Measurements from ENCODE around the gene FRMD3. TPM values are rescaled to one million over a fixed set of nuclear protein-coding genes. Genes with fewer than 3 reads are reported as not detected.

The FRMD3 gene
- total RNA-seq, 1 donor from 2014 or later = 38.1 TPM

DNA sequence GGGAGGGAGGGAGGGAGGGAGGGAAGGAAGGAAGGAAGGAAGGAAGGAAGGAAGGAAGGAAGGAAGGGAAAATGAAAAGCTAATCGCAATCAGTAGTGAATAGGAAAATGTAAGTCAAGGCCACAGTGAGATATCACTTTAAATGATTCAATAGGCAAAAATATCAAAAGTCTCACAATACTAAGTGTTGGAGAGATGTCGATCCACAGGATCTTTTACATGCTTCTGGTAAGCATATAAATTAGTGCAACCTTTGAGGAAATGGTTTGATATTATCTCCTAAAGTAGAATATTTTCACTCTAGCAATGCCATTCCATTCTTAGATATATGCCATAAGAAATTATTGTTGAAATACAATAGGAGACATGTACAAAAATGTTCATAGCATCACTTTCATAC, 58.4 kb downstream of the FRMD3 start:
- ATAC-seq (no peak), DNase-seq (ENCODE audit: low spot score) (no peak)
- intact Hi-C loops (cut with DNase I) = no loop called here

- ATAC-seq = no peak
- intact Hi-C loops (cut with DNase I) = no loop called here
- DNase-seq (ENCODE audit: low spot score) = no peak
These were observed 60.6 kb downstream of the FRMD3 start for GRCh38 chr9:83477571-83477970.

DNA sequence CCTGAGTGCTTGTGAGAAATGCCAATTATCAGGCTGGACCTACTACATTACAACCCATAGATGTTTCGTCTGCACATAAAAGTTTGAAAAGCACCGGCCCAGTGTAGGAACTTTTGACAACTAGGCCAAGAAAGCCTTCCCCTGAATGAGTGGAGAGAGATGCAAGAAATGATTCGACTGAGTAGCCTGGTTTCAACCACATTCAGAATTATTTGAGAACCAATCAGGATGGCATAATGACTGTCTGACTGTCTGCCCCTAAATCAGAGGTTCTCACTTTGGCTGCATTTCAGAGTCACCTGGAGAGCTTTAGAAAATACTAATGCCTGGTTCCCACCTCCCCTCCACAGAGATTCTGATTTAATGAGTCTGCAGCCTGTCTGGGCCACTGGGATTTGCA, 61.1 kb downstream of the FRMD3 start:
- DNase-seq (ENCODE audit: low spot score) (no peak), ATAC-seq (no peak)
- intact Hi-C loops (cut with DNase I) = no loop called here

GRCh38 chr9:83476513-83476912, 61.7 kb downstream of the FRMD3 start:
- intact Hi-C loops (cut with DNase I) = no loop called here
- ATAC-seq (no peak), DNase-seq (ENCODE audit: low spot score) (no peak)

GRCh38 chr9:83475741-83476140, 62.5 kb downstream of the FRMD3 start:
- no peak for DNase-seq (ENCODE audit: low spot score)
- intact Hi-C loops (cut with DNase I) = no loop called here
- no peak for ATAC-seq

DNA sequence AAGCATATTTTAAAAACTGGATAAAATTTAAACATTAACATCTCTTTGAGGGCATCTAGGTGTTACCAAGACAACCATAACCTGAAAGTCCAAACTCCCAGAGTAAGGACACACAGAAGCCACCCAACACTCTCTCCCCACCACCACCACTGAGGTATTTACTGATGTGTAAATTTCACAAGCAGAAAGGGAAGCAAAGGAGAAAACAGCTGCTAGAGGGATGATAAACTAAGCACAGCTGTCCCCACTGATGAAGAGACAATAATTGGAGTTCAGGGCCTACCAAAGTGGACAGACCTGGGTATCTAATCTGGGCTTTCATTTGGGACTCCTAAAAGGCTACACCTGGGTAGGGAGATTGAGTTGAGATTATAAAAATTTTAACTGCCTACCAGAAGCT, 63.6 kb downstream of the FRMD3 start:
- no peak for DNase-seq (ENCODE audit: low spot score)
- intact Hi-C loops (cut with DNase I) = no loop called here
- ATAC-seq = no peak

DNA sequence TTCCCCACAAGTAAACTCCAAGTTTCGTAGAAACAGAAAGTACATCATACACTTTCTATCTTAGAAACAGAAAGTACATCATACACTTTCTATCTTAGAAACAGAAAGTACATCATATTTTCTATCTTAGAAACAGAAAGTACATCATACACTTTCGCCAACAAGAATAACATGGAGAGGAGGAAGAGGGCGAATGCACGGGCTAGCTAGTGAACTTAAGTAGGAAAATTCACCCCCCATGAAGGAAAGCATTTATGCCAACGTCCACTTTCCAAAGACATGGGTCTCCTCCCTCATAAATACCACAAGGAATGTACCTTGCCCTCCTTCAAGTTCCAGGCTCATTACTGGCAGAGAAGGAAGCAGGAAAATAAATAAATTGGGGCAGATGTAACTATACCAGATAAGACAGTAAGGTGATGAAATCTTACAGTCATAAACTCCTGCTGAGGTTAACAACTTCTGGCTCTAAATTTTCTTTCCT, 64.7 kb downstream of the FRMD3 start:
- DNase-seq (ENCODE audit: low spot score) (no peak), ATAC-seq (no peak)
- intact Hi-C loops (cut with DNase I) = no loop called here

- intact Hi-C loops (cut with DNase I) = no loop called here
- DNase-seq (ENCODE audit: low spot score) = no peak
- ATAC-seq = peak; percentile 44
These were observed 65.4 kb downstream of the FRMD3 start for GRCh38 chr9:83472764-83473163.

GRCh38 chr9:83472221-83472665, 66.0 kb downstream of the FRMD3 start:
- ATAC-seq (no peak), DNase-seq (ENCODE audit: low spot score) (no peak)
- intact Hi-C loops (cut with DNase I) = no loop called here

DNA sequence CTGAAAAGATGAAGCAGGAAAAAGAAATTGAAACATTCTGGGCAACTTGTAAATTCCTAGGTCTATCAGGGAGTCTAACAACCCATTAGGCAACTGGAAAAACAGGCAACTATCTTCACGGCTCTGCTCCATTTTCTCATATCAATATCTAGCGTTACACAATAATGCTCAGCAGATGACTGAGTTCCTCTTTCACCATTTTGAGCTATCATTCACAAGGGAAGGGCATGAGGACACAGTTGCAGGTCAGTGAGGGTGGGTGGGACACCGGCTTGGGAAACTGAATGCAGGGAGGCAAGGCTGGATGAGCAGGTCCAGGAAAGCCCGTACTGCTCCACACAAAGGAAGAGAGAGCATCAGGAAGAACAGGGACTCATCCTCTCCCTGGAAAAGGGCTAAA, 67.0 kb downstream of the FRMD3 start:
- intact Hi-C loops (cut with DNase I) = no loop called here
- ATAC-seq (peak; percentile 19), DNase-seq (ENCODE audit: low spot score) (no peak)

GRCh38 chr9:83469722-83470121, 68.5 kb downstream of the FRMD3 start:
- DNase-seq (ENCODE audit: low spot score) (no peak), ATAC-seq (no peak)
- intact Hi-C loops (cut with DNase I) = no loop called here

GRCh38 chr9:83468821-83469220, 69.4 kb downstream of the FRMD3 start:
- ATAC-seq = no peak
- DNase-seq (ENCODE audit: low spot score) = no peak
- intact Hi-C loops (cut with DNase I) = no loop called here

DNA sequence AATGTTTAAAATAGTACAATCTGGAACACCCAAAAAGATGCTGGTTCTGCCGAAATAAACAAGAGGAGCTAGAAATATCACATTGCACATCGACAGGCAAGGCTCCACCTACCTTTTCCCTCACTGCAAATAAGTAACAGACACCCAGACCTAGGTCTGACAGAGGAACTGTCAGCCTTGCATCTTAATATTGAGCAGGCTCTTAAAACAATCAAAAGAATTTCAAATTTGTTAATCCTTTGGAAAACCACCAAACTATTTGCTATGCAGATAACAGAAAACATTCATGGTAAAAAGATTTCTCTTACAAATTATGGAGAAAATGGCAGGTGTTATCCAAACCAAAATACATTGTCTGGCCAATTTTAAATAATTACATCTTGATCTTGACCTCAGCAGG, 71.3 kb downstream of the FRMD3 start:
- no peak for DNase-seq (ENCODE audit: low spot score)
- intact Hi-C loops (cut with DNase I) = no loop called here
- ATAC-seq = no peak

- intact Hi-C loops (cut with DNase I) = no loop called here
- ATAC-seq (no peak), DNase-seq (ENCODE audit: low spot score) (no peak)
These were observed 71.8 kb downstream of the FRMD3 start for GRCh38 chr9:83466351-83466750.

- intact Hi-C loops (cut with DNase I) = no loop called here
- ATAC-seq = no peak
- DNase-seq (ENCODE audit: low spot score) = no peak
These were observed 78.4 kb downstream of the FRMD3 start for GRCh38 chr9:83459830-83460229.

- intact Hi-C loops (cut with DNase I) = no loop called here
- DNase-seq (ENCODE audit: low spot score) = no peak
- ATAC-seq = no peak
These were observed 79.7 kb downstream of the FRMD3 start for GRCh38 chr9:83458530-83458929.

- no peak for ATAC-seq
- intact Hi-C loops (cut with DNase I) = no loop called here
- no peak for DNase-seq (ENCODE audit: low spot score)
These were observed 81.2 kb downstream of the FRMD3 start for GRCh38 chr9:83457005-83457404.

DNA sequence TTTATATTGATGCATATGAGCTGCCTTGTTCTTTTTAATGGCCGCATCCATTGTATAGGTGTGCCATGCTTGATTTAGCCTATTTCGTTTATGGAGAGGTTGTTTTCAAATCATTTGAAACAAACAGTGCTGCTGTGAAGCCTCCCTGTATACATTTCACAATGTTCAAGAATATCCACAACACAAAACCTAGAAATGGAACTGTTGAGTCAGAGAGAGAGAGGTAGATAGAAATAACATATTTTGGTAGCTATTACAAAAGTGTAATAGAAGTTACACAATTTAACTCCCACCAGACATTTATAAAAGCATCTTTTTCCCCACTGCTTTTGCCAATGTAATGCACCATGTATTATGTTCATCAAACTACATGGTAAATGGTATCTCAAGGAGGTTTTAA, 82.0 kb downstream of the FRMD3 start:
- intact Hi-C loops (cut with DNase I) = no loop called here
- DNase-seq (ENCODE audit: low spot score) = no peak
- no peak for ATAC-seq

DNA sequence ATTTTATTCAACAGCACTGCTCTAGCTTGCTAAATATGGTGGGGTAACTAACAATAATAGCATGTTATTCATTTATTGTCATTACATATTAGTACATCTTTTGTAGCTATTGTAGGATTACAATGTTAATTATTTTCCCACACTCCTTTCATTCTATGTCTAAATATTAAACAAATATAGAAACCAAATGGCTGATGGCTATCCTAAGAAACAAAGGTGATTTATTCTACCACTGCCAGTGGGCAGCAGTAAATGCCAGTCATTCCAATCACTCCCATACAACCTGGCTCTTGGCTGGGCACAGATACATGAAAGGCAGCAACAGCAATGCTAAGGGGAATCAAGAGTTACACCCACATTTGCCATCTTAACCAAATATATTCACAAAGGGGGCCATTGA, 84.1 kb downstream of the FRMD3 start:
- intact Hi-C loops (cut with DNase I) = no loop called here
- ATAC-seq = no peak
- no peak for DNase-seq (ENCODE audit: low spot score)

DNA sequence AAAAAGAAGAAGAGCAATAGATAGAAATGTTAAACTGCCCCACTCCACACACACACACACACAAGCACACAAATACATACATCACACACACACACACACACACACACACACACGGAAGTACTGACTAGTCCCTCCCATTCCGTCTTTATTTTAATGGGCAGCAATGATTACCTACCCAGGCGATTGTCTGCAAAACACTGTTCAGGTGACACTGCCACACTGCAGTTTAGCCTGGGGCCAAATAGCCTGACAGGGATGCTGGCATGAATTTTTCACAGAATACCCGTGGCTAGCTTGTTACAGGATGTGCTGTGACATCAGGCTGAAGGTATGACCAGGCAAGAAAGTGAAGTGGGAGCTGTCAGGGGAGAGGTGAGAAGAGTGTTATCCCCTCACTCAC, 86.9 kb downstream of the FRMD3 start:
- ATAC-seq = no peak
- intact Hi-C loops (cut with DNase I) = no loop called here
- no peak for DNase-seq (ENCODE audit: low spot score)

DNA sequence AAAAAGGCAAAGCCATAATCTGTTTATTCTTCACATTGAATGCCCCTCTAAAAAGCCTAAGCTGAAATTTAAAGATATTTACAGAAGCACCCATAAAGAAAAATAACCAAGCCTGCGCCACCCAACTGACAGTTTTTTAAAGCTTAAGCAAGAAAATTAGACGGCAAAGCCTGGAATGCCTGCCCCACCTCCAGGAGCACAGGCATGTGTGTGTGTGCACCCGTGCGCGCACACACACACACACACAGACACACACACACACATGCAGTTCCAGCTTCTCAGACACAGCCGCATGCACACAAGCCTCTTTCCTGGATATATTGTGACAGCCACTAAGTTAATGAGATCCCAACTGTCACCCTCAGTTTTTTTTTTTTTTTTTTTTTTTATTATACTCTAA, 88.2 kb downstream of the FRMD3 start:
- ATAC-seq (no peak), DNase-seq (ENCODE audit: low spot score) (no peak)
- intact Hi-C loops (cut with DNase I) = no loop called here

DNA sequence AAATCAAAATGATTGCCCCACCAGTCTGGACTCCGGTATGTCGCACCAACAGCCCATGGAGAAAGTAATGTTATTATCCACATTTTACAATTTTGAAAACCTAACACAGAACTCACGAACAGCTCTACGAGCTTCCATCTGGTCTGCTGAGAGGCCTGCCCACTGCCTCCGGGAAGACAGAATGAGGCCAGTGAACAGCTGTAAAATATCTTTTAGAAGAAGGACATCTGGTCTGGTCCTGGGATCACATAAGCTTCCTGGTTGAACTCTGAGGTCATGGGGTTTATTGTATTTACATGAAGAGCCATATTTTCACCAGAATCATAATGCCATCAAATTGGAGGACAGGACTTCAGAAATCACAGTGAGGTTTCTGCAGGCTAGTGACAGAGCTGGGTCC, 89.0 kb downstream of the FRMD3 start:
- intact Hi-C loops (cut with DNase I) = no loop called here
- DNase-seq (ENCODE audit: low spot score) = no peak
- ATAC-seq = no peak

Data from sciatic nerve (tissue), 2 donors.